DND-41 (cell line): Measurements from ENCODE around the gene CDX2.

Source experiments
- ATAC-seq: fragments of 200-7000 bp; cut with Tn5 transposase; 3 replicates; pipeline ENCODE4 v1.9.1; 2021; ENCODE audit warnings: low read depth; ENCODE audit not compliant: insufficient read depth
- DNase-seq: peaks from one replicate; pipeline ENCODE4 v3.0.0-alpha.2; 2020
- H2AFZ ChIP-seq: 2 replicates; pipeline ENCODE4 v1.6.0; 2012; ENCODE audit warnings: low read depth, low read length
- H3K27ac ChIP-seq: 2 replicates; pipeline ENCODE4 v1.5.1; 2012; ENCODE audit warnings: low read length, inconsistent platforms
- H3K27me3 ChIP-seq: fragments of 200-600 bp; sonication (generic); 2 replicates; pipeline ENCODE4 v1.6.0; 2012; ENCODE audit warnings: low read length, mild to moderate bottlenecking, inconsistent platforms; ENCODE audit not compliant: insufficient read depth, poor library complexity
- H3K36me3 ChIP-seq: 2 replicates; pipeline ENCODE4 v1.5.1; 2012; ENCODE audit warnings: low read length, inconsistent platforms; ENCODE audit not compliant: insufficient read depth
- H3K4me1 ChIP-seq: 2 replicates; pipeline ENCODE4 v1.5.1; 2012; ENCODE audit warnings: mild to moderate bottlenecking, low read length; ENCODE audit not compliant: insufficient read depth
- H3K4me2 ChIP-seq: 2 replicates; pipeline ENCODE4 v1.6.0; 2012; ENCODE audit warnings: mild to moderate bottlenecking, moderate library complexity, low read length, inconsistent platforms; ENCODE audit not compliant: insufficient read depth
- H3K4me3 ChIP-seq, 2 experiments: fragments of 200-600 bp in 1 of 2; shearing (Covaris generic) in 1 of 2; 2 replicates each; pipeline ENCODE4 v1.5.1; 2012 to 2016; ENCODE audit warnings: inconsistent platforms in 2 of 2, low read length in 2 of 2, mild to moderate bottlenecking in 2 of 2, low read depth in 1 of 2, moderate library complexity in 1 of 2
- H3K79me2 ChIP-seq: 2 replicates; pipeline ENCODE4 v1.6.0; 2012; ENCODE audit warnings: low read length, inconsistent platforms; ENCODE audit not compliant: insufficient read depth
- H3K9ac ChIP-seq: 2 replicates; pipeline ENCODE4 v1.6.0; 2012; ENCODE audit warnings: low read depth, mild to moderate bottlenecking, inconsistent platforms, low read length, moderate library complexity
- H3K9me3 ChIP-seq: 2 replicates; pipeline ENCODE4 v1.5.1; 2012; ENCODE audit warnings: low read length, moderate library complexity, mild to moderate bottlenecking, inconsistent platforms; ENCODE audit not compliant: insufficient read depth, severe bottlenecking
- H4K20me1 ChIP-seq: 2 replicates; pipeline ENCODE4 v1.6.0; 2012; ENCODE audit warnings: low read length; ENCODE audit not compliant: insufficient read depth
- CTCF ChIP-seq: IDR thresholded peaks from 2 replicates; pipeline ENCODE4 v1.5.1; 2012; ENCODE audit warnings: borderline replicate concordance, low read length, moderate library complexity, mild to moderate bottlenecking; ENCODE audit not compliant: poor library complexity, severe bottlenecking; ENCODE audit errors: extremely low read depth
- EZH2 ChIP-seq: IDR thresholded peaks from 3 replicates; pipeline ENCODE4 v1.6.1; 2012; ENCODE audit warnings: borderline replicate concordance, low read depth, mild to moderate bottlenecking, moderate library complexity, low read length, inconsistent platforms; ENCODE audit not compliant: severe bottlenecking

Gene CDX2

GRCh38 chr13:27985600-27985999 is 16.5 kb upstream of the CDX2 start:
- Histone ChIP-seq H3K36me3 (no peaks in the 10 kb centered on the region), H3K4me3 (no peak overlapping the region), H3K79me2 (no peaks in the 10 kb centered on the region), H3K9ac (no peak overlapping the region), H3K4me2 (no peak overlapping the region), H4K20me1 (no peaks in the 10 kb centered on the region), H3K9me3 (no peaks in the 10 kb centered on the region), H3K27me3 (peaks cover 3% of the 10 kb centered on the region), H3K27ac (no peak overlapping the region), H3K4me1 (peaks cover 4% of the 10 kb centered on the region; the same call in 1 of the 2 replicates), H2AFZ (no peak overlapping the region)
- TF ChIP-seq CTCF (no peak), EZH2 (no peak)
- ATAC-seq (no peak), DNase-seq (no peak)

GRCh38 chr13:27982361-27982760 is 13.2 kb upstream of the CDX2 start:
- H3K9me3 ChIP-seq = no peaks in the 10 kb centered on the region
- H3K36me3 ChIP-seq = no peaks in the 10 kb centered on the region
- no peak for TF ChIP-seq CTCF
- TF ChIP-seq EZH2 = no peak
- no peaks in the 10 kb centered on the region for H3K27me3 ChIP-seq
- ATAC-seq (no peak), DNase-seq (no peak)
- H3K4me1 ChIP-seq = peaks cover 4% of the 10 kb centered on the region; the same call in 1 of the 2 replicates
- H3K4me2 ChIP-seq = no peak overlapping the region
- no peak overlapping the region for H3K4me3 ChIP-seq
- H3K27ac ChIP-seq = no peak overlapping the region
- no peaks in the 10 kb centered on the region for H4K20me1 ChIP-seq
- no peak overlapping the region for H2AFZ ChIP-seq
- no peaks in the 10 kb centered on the region for H3K79me2 ChIP-seq
- H3K9ac ChIP-seq = no peak overlapping the region

- H3K36me3 ChIP-seq = no peaks in the 10 kb centered on the region
- H2AFZ ChIP-seq = no peak overlapping the region
- DNase-seq = no peak
- no peaks in the 10 kb centered on the region for H3K27me3 ChIP-seq
- no peak for ATAC-seq
- H4K20me1 ChIP-seq = no peaks in the 10 kb centered on the region
- no peak overlapping the region for H3K4me3 ChIP-seq
- no peak overlapping the region for H3K4me2 ChIP-seq
- H3K79me2 ChIP-seq = no peaks in the 10 kb centered on the region
- no peaks in the 10 kb centered on the region for H3K9me3 ChIP-seq
- H3K4me1 ChIP-seq = peaks cover 4% of the 10 kb centered on the region; the same call in 1 of the 2 replicates
- H3K27ac ChIP-seq = no peak overlapping the region
- no peak overlapping the region for H3K9ac ChIP-seq
- TF ChIP-seq CTCF (no peak), EZH2 (no peak)
Observed at GRCh38 chr13:27981006-27981708, 12.0 kb upstream of the CDX2 start.
